NCI-H2081 treated with DMSO at 0.1 percent for 48 hours (cell line): Measurements from ENCODE around the gene ZNF197.
A peak's percentile ranks its signal among the peaks of the same experiment; 100 is the strongest.
"Not testable (repeated sequence)": the region's sequence is repeated elsewhere in the genome, so short reads cannot be mapped to it uniquely, and the experiment has no call there.

Experiments used
- DNase-seq: peaks from one replicate; lab custom pipeline; 2025; lab: John Stamatoyannopoulos, UW

The ZNF197 gene

GRCh38 chr3:44624749-44625480 is at the start of gene ZNF197:
TSS of gene ZNF197 (plus strand) at chr3:44625036. CDS start at chr3:44629155, 4,119 bp downstream.
- DNase-seq, result peak; percentile 16

GRCh38 chr3:44576613-44577012 is 48.2 kb upstream of the ZNF197 start:
- DNase-seq, result no peak

GRCh38 chr3:44577354-44577952 is 47.4 kb upstream of the ZNF197 start:
- not testable (repeated sequence) for DNase-seq

- DNase-seq, result not testable (repeated sequence)
These were observed 46.5 kb upstream of the ZNF197 start for GRCh38 chr3:44578316-44578715.

- not testable (repeated sequence) for DNase-seq
These were observed 45.8 kb upstream of the ZNF197 start for GRCh38 chr3:44578924-44579515.

GRCh38 chr3:44579749-44580148 is 45.1 kb upstream of the ZNF197 start:
- DNase-seq, result not testable (repeated sequence)

GRCh38 chr3:44580971-44581370 is 43.9 kb upstream of the ZNF197 start:
- DNase-seq, result not testable (repeated sequence)

GRCh38 chr3:44584646-44585501 is 40.0 kb upstream of the ZNF197 start, which contains the start of gene ZNF660:
TSS of gene ZNF660 (plus strand) at chr3:44584964. CDS start at chr3:44594194, 9,230 bp downstream.
- DNase-seq, result peak; percentile 29

GRCh38 chr3:44596621-44597020 is 28.2 kb upstream of the ZNF197 start:
- DNase-seq, result no peak

- no peak for DNase-seq
These were observed 23.1 kb upstream of the ZNF197 start for GRCh38 chr3:44601749-44602148.

- no peak for DNase-seq
These were observed 12.2 kb upstream of the ZNF197 start for GRCh38 chr3:44612678-44613077.

- DNase-seq, result no peak
These were observed 3.9 kb downstream of the ZNF197 start for GRCh38 chr3:44628716-44629115.

GRCh38 chr3:44632193-44632592 is 7.4 kb downstream of the ZNF197 start:
- no peak for DNase-seq

GRCh38 chr3:44642337-44642736 is 17.5 kb downstream of the ZNF197 start:
- no peak for DNase-seq

GRCh38 chr3:44643024-44643423 is 18.2 kb downstream of the ZNF197 start:
- DNase-seq, result no peak

GRCh38 chr3:44647771-44648170 is 22.9 kb downstream of the ZNF197 start:
- no peak for DNase-seq

GRCh38 chr3:44648564-44649229 is 23.9 kb downstream of the ZNF197 start, which contains the start of gene ZNF35:
TSS of gene ZNF35 (plus strand) at chr3:44648732. CDS start at chr3:44651068, 2,336 bp downstream.
- peak; percentile 26 for DNase-seq

- DNase-seq, result no peak
These were observed 24.9 kb downstream of the ZNF197 start for GRCh38 chr3:44649709-44650108.

GRCh38 chr3:44654039-44654438 is 29.2 kb downstream of the ZNF197 start:
- no peak for DNase-seq

GRCh38 chr3:44659015-44659414 is 34.2 kb downstream of the ZNF197 start:
- DNase-seq, result no peak

- DNase-seq, result no peak
These were observed 34.6 kb downstream of the ZNF197 start for GRCh38 chr3:44659434-44659833.
